Neural cell (in vitro differentiated cells): ENCODE measurements around the gene MAP3K7CL. TPM values are rescaled to one million over a fixed set of nuclear protein-coding genes. Genes with fewer than 3 reads are reported as not detected.

Source experiments
- H2AFZ ChIP-seq: fragments of 200-600, 300-800 bp; sonication (generic), shearing (Covaris generic); 2 replicates; pipeline ENCODE4 v1.6.0; 2014; ENCODE audit warnings: low read depth, mild to moderate bottlenecking, antibody characterized with exemption, low read length, moderate library complexity
- H3F3A ChIP-seq: fragments of 200-600 bp; shearing (Covaris generic); 2 replicates; pipeline ENCODE4 v1.6.1; 2016; ENCODE audit warnings: mild to moderate bottlenecking, moderate library complexity, mixed read lengths, antibody characterized with exemption, low read length; ENCODE audit not compliant: insufficient read depth, poor library complexity, severe bottlenecking
- H3K27ac ChIP-seq: fragments of 200-600, 300-800 bp; sonication (generic), shearing (Covaris generic); 2 replicates; pipeline ENCODE4 v1.5.1; 2014; ENCODE audit warnings: mild to moderate bottlenecking, low read length, moderate library complexity
- H3K27me3 ChIP-seq: fragments of 300-800, 200-600 bp; sonication (generic), shearing (Covaris generic); 2 replicates; pipeline ENCODE4 v1.6.0; 2014; ENCODE audit warnings: mild to moderate bottlenecking, low read depth, low read length, moderate library complexity; ENCODE audit not compliant: insufficient read depth
- H3K36me3 ChIP-seq: fragments of 300-800, 200-600 bp; sonication (generic), shearing (Covaris generic); 2 replicates; pipeline ENCODE4 v1.5.1; 2014; ENCODE audit warnings: mild to moderate bottlenecking, antibody characterized with exemption, low read length, moderate library complexity; ENCODE audit not compliant: insufficient read depth
- H3K4me2 ChIP-seq: fragments of 300-800, 200-600 bp; sonication (generic), shearing (Covaris generic); 2 replicates; pipeline ENCODE4 v1.6.0; 2014; ENCODE audit warnings: mild to moderate bottlenecking, low read length
- H3K4me3 ChIP-seq: fragments of 300-800, 200-600 bp; sonication (generic), shearing (Covaris generic); 2 replicates; pipeline ENCODE4 v1.5.1; 2014; ENCODE audit warnings: mild to moderate bottlenecking, low read length, moderate library complexity
- H3K79me2 ChIP-seq: fragments of 200-600 bp; shearing (Covaris generic); replicated peaks from 2 replicates; pipeline ENCODE4 v1.6.0; 2014; ENCODE audit warnings: mild to moderate bottlenecking, low read length, moderate library complexity; ENCODE audit not compliant: insufficient read depth
- H3K9ac ChIP-seq: fragments of 300-800, 200-600 bp; sonication (generic), shearing (Covaris generic); 2 replicates; pipeline ENCODE4 v1.6.1; 2016; ENCODE audit warnings: mild to moderate bottlenecking, low read length, mixed read lengths
- H3K9me2 ChIP-seq: fragments of 200-600 bp; shearing (Covaris generic); 2 replicates; pipeline ENCODE4 v1.6.1; 2016; ENCODE audit warnings: mild to moderate bottlenecking, low read length, mixed read lengths; ENCODE audit not compliant: insufficient read depth
- H3K9me3 ChIP-seq: fragments of 200-600, 300-800 bp; sonication (generic), shearing (Covaris generic); 2 replicates; pipeline ENCODE4 v1.6.1; 2016; ENCODE audit warnings: mild to moderate bottlenecking, mixed run types, low read length, moderate library complexity, mixed read lengths
- H4K20me1 ChIP-seq: fragments of 200-600 bp; shearing (Covaris generic); 2 replicates; pipeline ENCODE4 v1.6.1; 2016; ENCODE audit warnings: mild to moderate bottlenecking, mixed run types; ENCODE audit not compliant: insufficient read depth
- CTCF ChIP-seq: fragments of 450-650 bp; IDR thresholded peaks from 2 replicates; pipeline ENCODE4 v1.5.1; 2014; ENCODE audit warnings: antibody characterized with exemption, mild to moderate bottlenecking, moderate library complexity; ENCODE audit not compliant: poor library complexity, severe bottlenecking
- EP300 ChIP-seq: fragments of 450-650 bp; conservative IDR thresholded peaks from 2 replicates; pipeline ENCODE4 v1.6.1; 2014; ENCODE audit warnings: antibody characterized with exemption, mild to moderate bottlenecking, moderate library complexity; ENCODE audit not compliant: poor library complexity, severe bottlenecking
- EZH2 ChIP-seq: fragments of 200-600, 300-800 bp; shearing (Covaris generic), sonication (generic); IDR thresholded peaks from 2 replicates; pipeline ENCODE4 v1.6.1; 2014; ENCODE audit warnings: antibody characterized with exemption, low read length, borderline replicate concordance, mild to moderate bottlenecking; ENCODE audit not compliant: insufficient read depth, poor library complexity, severe bottlenecking
- MXI1 ChIP-seq: fragments of 450-650 bp; conservative IDR thresholded peaks from 2 replicates; pipeline ENCODE4 v1.6.1; 2014; ENCODE audit warnings: antibody characterized with exemption, mild to moderate bottlenecking; ENCODE audit not compliant: poor library complexity, severe bottlenecking
- POLR2AphosphoS5 ChIP-seq: IDR thresholded peaks from 2 replicates; pipeline ENCODE4 v1.6.1; 2012
- RAD21 ChIP-seq: fragments of 450-650 bp; conservative IDR thresholded peaks from 2 replicates; pipeline ENCODE4 v1.6.1; 2014; ENCODE audit warnings: antibody characterized with exemption, mild to moderate bottlenecking, moderate library complexity
- SMC3 ChIP-seq: fragments of 450-650 bp; conservative IDR thresholded peaks from 2 replicates; pipeline ENCODE4 v1.6.1; 2014; ENCODE audit warnings: antibody characterized with exemption, mild to moderate bottlenecking, moderate library complexity; ENCODE audit not compliant: poor library complexity
- TAF1 ChIP-seq: IDR thresholded peaks from 2 replicates; pipeline ENCODE4 v1.6.1; 2012; ENCODE audit warnings: low read depth
- polyA plus RNA-seq: library from polyadenylated mRNA; depleted of rRNA; stranded (reverse); fragments of >200 nt; gene quantifications from 2 replicates; pipeline ENCODE4 v1.2.3, GENCODE V29; 2014
- TF ChIP-seq, protein P1 (sequence below): IDR thresholded peaks from 2 replicates; pipeline ENCODE4 v1.6.1; 2012; ENCODE audit warnings: borderline replicate concordance

Gene MAP3K7CL
- polyA plus RNA-seq, 1 donor from 2014 or later: not detected

GRCh38 chr21:29217818-29218291 is 87.4 kb downstream of the MAP3K7CL start:
- Histone ChIP-seq H3K79me2 (no peaks in the 10 kb centered on the region), H3K4me2 (no peak overlapping the region), H4K20me1 (no peaks in the 10 kb centered on the region), H3K27ac (no peak overlapping the region), H3K27me3 (no peaks in the 10 kb centered on the region), H3K9ac (no peak overlapping the region), H3K36me3 (no peaks in the 10 kb centered on the region), H3K4me3 (no peak overlapping the region), H3F3A (no peaks in the 10 kb centered on the region), H3K9me3 (no peaks in the 10 kb centered on the region), H3K9me2 (no peaks in the 10 kb centered on the region), H2AFZ (no peak overlapping the region)
- TF ChIP-seq EP300: no peak
- TF ChIP-seq SMC3: no peak
- no peak for TF ChIP-seq TAF1
- TF ChIP-seq MXI1: no peak
- TF ChIP-seq CTCF: no peak
- TF ChIP-seq POLR2AphosphoS5: no peak
- TF ChIP-seq RAD21: no peak
- TF ChIP-seq, protein P1, sequence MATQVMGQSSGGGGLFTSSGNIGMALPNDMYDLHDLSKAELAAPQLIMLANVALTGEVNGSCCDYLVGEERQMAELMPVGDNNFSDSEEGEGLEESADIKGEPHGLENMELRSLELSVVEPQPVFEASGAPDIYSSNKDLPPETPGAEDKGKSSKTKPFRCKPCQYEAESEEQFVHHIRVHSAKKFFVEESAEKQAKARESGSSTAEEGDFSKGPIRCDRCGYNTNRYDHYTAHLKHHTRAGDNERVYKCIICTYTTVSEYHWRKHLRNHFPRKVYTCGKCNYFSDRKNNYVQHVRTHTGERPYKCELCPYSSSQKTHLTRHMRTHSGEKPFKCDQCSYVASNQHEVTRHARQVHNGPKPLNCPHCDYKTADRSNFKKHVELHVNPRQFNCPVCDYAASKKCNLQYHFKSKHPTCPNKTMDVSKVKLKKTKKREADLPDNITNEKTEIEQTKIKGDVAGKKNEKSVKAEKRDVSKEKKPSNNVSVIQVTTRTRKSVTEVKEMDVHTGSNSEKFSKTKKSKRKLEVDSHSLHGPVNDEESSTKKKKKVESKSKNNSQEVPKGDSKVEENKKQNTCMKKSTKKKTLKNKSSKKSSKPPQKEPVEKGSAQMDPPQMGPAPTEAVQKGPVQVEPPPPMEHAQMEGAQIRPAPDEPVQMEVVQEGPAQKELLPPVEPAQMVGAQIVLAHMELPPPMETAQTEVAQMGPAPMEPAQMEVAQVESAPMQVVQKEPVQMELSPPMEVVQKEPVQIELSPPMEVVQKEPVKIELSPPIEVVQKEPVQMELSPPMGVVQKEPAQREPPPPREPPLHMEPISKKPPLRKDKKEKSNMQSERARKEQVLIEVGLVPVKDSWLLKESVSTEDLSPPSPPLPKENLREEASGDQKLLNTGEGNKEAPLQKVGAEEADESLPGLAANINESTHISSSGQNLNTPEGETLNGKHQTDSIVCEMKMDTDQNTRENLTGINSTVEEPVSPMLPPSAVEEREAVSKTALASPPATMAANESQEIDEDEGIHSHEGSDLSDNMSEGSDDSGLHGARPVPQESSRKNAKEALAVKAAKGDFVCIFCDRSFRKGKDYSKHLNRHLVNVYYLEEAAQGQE: no peak
- no peak for TF ChIP-seq EZH2

GRCh38 chr21:29218749-29219148 is 88.3 kb downstream of the MAP3K7CL start:
- no peak overlapping the region for H2AFZ ChIP-seq
- no peaks in the 10 kb centered on the region for H3K27me3 ChIP-seq
- no peaks in the 10 kb centered on the region for H3K79me2 ChIP-seq
- no peaks in the 10 kb centered on the region for H3K36me3 ChIP-seq
- H3K4me2 ChIP-seq: no peak overlapping the region
- H3K27ac ChIP-seq: no peak overlapping the region
- H3K9me3 ChIP-seq: no peaks in the 10 kb centered on the region
- TF ChIP-seq CTCF (no peak), MXI1 (no peak), EP300 (no peak), SMC3 (no peak), RAD21 (no peak), POLR2AphosphoS5 (no peak), TAF1 (no peak), EZH2 (no peak)
- TF ChIP-seq, protein P1: no peak
- H3F3A ChIP-seq: no peaks in the 10 kb centered on the region
- no peak overlapping the region for H3K9ac ChIP-seq
- no peaks in the 10 kb centered on the region for H4K20me1 ChIP-seq
- H3K9me2 ChIP-seq: no peaks in the 10 kb centered on the region
- no peak overlapping the region for H3K4me3 ChIP-seq
